Stromal cell of bone marrow (primary cell): ENCODE data around the gene FHIT.

Source experiments
- DNase-seq: peaks from one replicate; pipeline ENCODE4 v3.0.0-alpha.2; 2012; ENCODE audit warnings: low read depth

Gene FHIT

DNA sequence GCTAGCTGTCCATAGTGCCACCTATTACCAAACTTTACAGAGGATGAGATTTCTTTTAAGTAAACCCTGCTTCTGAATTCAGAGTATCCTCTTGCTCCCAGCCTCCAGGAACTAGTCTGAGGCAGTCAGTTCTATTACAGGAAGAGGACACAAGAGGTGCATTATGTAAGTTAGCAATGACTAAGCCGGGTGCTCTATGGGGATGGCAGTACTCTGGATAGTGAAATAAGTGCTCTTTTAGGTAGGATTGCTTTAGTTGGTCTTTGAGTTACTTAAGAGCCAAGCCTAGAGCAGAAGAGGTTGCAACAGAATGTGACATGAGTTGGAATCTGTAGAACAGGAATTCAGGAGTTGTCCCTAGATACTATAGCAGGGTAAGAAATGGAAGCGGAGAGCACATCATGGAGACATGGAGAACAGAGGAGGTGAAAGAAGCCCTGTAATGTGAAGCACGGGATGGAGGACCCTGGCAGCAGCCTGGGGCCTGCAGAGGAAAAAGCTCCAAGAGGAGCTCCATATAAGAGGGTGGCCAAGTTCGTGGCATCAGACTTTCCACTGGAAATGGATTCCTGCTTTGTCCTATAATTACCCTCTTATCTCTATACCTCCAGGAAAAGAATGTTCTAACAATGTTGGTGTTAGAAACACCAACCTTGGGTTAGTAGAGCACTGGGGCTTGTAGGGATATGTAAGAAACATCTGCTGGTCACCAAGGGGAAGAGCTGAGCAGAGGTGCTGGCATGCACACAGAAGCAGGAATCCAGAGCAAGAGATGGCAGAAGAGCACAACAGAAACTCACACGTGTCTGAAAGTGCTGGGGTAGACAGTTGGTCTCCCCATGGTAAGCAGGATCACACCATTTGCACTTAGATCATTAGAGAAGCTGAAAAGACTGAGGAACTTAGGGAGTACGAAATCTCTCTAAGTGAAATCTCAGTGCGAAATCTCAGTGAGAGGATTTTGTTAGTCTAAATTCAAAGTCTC is 851.1 kb downstream of the FHIT start:
- DNase-seq: peak; percentile 9

DNA sequence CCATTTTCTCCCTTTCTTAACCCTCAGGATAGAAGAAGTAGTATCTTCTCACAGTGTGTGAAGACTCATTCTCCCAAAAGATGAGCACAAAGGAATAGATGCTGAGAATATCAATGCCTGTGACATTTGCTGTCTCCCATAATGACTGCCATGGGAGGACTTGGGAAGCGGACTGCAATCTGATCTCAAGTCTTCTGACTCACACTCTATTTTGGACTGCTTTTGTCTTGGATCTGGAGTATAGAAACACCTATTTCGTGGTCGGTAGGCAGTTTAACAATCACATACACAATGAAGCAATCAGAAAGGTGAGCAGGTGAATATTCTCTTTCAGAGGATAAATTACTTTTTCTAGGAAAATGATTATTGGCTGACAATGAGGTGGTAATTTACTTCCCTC is 852.0 kb downstream of the FHIT start:
- no peak for DNase-seq

DNA sequence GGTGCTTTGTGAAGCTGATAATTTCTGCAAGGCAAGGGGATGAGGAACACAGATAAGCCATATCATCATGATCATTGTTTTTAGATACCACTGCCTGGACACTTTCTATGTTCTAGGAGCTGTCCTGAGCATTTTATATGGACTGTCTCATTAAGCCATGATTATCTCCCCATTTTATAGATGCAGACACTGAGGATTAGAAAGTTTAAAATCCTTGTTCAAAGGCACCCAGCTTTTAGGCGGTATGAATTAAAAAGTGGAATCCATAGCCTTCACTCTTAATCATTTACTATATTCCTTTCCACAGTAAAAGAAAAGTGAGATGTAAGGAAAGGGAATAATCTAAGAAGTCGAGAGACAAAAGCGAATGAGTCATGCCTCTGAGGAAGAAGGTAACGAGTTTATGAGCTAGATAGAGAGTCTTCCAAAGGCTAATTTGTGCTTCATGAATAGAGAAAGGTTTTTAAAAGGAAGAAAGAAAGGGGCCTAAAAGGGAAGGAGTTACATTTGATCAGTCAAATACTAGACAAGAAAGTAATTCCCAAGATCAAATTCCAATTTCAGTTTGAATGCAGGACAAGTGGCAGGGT is 856.0 kb downstream of the FHIT start:
- DNase-seq: no peak

DNA sequence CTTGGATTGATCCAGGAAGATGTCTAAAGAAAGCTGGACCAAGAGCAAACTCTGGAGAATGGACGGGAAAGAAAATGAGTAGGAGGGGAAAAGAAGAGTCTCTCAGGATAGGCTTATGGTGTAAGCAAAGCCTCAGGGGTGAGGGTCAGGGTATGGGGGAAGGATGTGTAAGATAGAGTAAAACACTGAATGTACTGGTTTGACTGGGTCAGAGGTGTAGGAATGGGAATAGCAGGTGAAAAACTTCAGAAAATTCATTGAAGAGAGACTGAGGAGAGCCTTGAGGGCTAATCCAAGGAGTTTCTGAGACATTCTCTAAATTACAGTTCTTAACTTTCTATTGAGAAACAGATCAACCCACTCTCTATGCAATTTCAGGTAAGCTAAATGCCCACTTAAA is 857.3 kb downstream of the FHIT start:
- no peak for DNase-seq

DNA sequence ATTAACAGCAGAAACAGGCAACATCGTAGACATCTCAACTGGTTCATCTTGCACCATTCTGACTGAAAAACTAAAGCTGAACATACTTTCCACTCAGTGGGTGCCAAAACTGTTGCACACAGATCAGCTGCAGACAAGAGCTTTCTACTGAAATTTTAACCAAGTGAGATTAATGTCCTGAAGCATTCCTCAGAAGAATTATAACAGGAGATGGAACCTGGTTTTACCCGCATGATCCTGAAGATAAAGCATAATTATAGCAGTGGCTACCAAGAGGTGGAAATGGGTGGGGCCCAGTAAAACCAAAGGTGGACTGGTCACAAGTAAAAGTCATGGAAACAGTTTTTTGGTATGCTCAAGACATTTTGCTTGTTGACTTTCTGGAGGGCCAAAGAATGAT is 858.8 kb downstream of the FHIT start:
- no peak for DNase-seq

DNA sequence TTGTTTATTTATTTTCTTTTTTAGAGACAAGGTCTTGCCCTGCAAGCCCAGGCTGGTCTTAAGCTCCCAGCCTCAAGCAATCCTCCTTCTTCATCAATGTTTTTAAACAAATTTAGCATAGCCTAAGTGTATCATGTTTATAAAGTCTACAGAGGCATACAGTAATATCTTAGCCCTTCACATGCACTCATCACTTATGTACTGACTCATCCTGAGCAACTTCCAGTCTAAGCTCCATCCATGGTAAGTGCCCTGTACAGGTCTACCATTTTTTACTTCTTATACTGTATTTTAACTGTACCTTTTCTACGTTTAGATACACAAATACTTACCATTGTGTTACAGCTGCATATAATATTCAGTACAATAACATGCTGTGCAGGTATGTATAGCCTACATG is 860.0 kb downstream of the FHIT start:
- no peak for DNase-seq

DNA sequence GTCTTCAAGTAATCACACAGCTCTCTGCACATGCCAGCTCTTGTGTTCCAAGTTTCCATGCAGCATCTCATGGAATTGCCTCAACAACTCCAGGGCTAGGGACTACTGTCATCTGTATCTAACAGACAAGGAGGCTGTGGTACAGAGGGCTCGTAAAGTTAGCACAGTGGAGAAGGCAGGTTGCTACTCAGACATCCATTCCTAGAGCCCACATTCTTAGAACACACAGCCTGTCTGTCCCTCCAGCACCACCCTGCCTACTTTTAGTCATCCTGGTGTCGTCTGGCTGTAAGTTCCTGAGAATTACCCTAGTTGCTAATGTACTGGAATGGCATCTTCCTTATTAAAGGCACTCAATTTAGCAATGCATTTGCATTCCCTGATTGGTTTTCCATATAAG is 862.5 kb downstream of the FHIT start:
- no peak for DNase-seq

DNA sequence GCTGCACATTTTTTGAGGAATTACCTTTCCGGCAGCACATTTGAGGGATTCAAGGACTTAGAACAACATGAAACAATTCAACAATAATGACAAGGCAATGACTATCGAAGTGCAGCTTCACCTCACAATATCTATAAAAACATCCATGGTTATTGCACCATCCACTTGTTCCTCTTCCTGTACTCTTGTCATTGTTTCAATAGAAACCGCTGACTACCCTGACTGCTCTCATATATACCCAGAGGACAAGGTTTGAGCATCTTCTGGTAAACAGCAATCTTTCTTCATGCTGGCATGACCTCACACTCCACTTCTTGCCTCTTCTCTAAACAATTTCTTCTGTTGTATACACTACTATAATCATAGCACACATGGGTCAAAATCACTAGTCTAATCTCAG is 864.9 kb downstream of the FHIT start:
- no peak for DNase-seq

DNA sequence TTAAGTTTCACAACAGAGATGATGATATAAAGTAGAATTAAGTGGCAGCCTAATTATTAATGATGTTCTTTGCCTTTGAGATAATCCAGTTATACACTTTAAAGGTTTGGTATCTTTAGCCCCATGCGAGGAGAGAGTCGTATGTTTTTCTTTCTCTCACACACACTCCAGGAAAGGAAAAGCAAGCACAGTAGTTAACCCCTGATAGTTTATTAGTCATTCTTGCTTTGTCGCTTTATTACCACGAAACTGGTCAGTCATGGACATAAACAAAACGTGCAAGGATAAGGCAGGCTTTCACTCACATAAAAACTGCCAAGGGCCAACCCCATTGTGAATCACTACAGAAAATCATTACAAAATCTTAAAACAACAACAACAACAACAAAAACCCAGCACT is 866.9 kb downstream of the FHIT start:
- no peak for DNase-seq

DNA sequence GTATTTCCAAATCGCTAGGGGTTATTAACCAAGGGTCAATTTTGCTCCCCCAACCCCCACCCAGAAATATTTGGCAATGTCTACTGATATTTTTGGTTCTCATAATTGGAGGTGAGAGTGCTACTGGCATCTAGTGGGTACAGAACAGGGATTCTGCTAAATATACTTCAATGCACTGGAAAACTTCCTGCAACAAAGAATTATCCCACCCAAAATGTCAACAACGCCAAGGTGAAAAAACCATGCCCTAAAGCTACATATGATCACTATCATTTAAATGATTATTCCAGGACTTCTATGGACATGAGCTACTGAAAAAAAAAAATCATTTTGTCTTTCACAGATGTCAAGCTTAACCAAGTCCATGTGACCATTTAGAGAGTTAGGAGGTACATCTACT is 867.9 kb downstream of the FHIT start:
- no peak for DNase-seq

DNA sequence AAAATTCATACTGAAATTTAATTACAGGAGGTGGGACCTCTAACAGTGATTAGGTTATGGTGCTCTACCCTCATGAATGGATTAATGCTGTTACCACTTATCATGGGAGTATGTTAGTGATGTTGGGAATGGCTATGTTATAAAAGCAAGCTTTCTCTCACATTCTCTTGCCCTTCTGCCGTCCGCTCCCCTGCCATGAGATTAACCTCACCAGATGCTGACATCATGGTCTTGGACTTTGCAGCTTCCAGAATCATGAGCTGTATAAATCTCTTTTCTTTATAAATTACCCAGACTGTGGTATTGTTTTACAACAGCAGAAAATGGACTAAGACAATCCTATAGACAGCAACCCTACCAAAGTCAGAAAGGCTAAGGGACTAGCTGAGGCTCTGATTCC is 884.8 kb downstream of the FHIT start:
- no peak for DNase-seq

DNA sequence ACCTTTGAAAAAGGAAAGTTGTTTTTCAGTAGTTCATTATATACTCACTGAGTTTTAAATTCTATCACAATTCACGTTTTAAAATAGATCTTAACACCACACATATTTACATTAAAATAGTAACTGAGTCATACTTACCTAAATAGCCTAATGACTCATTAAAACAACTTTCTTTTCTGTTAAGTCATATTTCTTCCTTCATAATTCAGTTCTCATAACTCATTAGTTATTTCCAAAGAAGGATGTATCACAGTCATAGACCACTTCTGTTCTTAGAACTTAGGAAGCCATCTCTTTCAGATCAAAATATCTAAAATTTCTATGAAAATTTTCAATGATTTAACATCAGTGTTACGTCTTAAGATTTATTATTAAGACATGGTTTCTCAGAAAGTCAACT is 885.9 kb downstream of the FHIT start:
- peak; percentile 15 for DNase-seq

DNA sequence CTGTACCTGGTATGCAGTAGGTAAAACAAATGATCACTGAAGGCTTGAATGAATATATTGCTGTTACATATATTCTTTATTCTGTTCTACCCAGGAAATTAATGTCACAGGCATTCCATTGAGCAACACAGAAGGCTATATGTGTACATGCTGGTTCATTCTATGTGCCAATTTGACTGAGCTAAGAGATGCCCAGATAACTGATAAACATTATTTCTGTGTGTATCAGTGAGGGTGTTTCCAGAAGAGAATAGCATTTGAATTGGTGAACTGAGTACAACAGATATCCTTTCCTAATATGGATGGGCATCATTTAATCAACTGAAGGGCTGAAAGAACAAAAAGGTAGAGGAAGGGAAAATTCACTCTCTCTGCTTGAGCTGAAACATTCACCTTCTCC is 886.8 kb downstream of the FHIT start:
- DNase-seq: no peak

DNA sequence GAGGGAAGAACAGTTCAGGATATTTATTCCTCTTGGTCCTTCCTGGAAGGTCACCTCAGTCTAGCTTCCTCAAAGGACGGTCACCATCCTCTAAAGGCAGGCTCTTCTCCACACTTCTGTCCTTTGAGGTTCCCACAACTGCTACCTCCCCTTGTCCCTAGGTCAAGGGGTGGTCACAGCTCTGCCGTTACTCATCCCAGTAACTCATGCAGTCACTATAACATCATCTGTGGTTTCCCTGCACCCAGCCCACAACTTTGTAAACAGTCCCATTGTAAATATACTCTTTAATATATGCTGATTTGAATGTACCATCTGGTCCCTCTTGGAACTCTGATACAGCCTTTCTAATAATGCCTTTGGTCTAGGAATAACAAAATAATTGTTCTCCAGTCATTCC is 887.4 kb downstream of the FHIT start:
- no peak for DNase-seq

DNA sequence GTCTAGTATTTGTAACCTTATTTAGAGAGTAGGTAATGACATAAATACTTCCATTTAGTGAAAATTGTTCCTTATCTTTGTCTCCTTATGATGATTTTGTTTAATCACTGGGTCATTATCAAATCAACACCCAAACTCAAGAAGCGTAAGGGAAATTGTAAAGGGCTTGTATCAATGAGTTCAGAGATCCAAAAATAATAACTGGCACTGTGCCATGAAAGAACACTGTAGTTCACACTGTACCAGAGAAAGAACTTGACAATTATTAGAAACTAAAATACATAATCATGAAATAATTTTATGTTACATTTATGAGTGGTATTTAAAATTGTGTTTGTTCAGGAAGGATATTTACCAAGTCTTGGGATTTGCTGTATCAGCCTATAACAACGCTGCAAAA is 895.4 kb downstream of the FHIT start:
- no peak for DNase-seq

DNA sequence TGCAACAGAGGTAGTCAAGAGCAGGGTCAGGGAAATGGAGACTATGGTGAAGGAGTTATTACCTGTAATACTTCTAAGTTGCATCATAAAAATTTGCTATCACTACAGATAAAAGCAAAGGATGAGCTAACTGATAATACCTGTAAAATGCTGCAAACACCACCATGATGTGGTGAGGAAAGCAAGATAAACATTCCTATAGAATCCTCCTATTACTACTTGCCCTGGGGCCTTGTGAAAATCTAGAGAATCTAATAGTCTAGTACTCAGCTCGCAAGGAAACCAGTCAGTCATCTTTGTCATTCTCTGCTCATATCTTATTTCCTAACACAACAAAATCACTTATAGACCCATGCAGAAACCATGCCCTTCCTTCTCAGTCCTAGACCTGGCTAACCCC is 899.8 kb downstream of the FHIT start:
- no peak for DNase-seq

DNA sequence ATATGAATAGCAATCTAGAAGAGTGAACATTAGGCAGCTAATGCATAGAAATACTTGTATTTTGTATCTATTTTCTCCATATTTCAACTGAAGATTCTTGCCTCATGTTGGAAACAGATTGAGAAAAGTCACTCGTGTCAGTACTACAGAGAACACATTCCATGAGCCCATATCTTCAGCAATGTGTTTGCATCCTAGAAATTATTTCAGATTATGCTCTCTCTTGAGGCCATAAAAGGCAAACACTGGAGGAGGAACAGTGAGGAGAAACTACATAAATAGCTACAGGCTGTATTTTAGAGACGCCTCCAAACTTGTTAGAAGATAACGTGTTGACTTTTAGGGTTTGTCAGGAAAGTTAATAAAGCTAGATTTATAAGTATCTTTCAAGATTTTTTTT is 906.9 kb downstream of the FHIT start:
- no peak for DNase-seq

DNA sequence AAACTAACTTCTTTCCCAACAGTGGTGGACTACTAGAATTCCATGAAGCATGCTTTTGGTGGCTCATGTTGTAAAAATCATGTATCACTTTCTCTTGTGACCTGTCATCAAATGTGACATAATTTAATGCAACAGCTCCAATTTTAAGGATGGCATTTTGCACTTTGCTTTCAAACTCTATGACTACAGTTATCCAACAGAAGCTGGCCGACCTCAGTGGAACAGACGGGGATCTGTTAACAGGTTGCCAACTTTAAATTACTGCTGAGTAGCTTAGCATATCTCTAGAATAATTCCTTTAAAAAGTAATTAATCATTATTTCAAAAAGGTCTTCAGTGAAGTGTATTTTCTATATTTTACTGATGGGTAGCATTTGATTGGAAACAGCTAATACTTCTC is 907.4 kb downstream of the FHIT start:
- DNase-seq: no peak

DNA sequence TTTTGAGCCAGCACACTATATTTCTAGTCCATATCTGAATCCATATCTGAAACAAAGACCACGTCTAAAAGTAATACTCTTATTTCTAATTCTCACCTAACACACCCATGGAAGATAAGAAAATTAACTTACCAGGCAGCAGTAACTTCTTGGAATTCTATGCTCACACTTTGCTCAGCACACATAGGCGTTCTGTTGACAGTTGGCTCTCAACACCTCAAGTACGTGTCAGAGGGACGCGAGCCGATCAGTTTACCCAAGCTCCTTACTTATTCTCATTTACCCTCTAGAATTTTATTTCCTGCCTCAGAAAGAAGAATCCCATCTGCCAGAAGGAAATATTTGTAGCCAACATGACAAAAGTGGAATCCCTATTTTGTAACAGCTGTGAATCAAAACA is 911.9 kb downstream of the FHIT start:
- no peak for DNase-seq

DNA sequence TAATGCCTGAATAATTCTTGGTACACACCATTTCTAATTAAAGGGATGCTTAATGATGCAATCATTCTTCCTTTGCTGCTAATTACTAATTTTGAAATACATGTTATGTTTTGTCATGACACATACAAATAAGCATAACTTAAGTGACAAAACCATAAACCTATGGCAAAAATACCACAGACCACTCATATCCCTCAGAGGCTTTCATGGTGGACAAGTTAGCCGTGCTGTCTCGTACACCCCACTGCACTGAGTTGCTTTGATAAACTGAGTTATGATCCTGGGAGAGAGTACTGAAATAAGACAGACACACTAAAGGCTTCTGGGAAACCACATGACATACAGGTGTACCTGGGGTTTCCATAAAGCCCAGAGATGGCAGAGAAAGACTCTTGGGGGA is 913.8 kb downstream of the FHIT start:
- no peak for DNase-seq

DNA sequence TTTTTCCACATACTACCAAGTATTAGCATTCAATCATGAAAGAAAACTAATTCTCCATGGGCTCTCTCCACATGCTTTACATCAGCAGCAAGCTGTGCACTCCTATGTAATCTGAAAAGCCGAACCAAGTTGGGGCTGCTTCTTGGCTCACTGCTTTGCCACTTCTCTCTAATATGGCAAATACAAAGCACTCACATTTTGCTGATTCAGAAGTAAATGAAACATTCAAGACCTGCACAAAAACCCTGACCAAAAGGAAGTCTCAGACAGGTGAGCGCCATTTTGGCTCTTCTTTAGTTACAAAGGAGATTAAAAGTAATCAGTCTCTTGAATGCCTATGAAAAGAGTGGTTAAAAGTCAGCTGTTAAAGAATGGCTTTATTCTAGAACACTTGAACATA is 915.2 kb downstream of the FHIT start:
- DNase-seq: no peak

DNA sequence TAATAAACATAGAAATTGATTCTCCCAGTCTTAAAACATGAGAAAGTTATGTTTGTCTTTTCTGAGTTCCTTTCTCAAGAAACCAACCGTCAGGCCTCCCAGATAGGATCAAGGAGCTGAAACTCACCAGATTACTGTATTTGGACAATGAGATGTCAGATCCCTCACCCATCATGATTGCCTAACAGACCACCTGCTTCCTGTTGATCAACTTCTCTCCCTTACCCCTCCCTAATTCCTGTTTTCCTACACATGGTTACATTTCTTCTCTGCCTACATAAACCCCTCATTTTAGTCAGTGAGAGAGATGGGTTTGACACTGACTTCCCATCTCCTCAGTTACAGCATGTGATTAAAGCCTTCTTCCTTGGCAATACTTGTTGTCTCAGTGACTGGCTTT is 917.5 kb downstream of the FHIT start:
- DNase-seq: no peak

DNA sequence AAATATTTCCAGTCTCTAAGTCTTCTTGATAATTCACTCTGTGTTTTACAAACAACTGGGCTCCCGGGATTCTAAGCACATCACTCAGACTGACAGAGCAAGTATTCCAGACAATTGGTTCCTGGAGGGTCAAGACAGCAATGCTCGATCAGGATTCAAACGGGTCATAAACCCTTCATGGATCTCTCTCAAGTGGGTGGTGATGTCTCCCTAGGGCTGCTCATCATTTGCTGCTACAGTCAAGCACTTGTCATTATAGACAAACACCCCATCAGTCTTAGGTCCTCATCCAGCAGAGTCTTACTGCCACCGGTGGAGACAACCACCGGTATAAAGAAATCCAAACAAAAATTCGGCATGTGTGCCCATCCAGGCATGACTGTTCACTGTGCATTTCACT is 921.1 kb downstream of the FHIT start:
- no peak for DNase-seq

DNA sequence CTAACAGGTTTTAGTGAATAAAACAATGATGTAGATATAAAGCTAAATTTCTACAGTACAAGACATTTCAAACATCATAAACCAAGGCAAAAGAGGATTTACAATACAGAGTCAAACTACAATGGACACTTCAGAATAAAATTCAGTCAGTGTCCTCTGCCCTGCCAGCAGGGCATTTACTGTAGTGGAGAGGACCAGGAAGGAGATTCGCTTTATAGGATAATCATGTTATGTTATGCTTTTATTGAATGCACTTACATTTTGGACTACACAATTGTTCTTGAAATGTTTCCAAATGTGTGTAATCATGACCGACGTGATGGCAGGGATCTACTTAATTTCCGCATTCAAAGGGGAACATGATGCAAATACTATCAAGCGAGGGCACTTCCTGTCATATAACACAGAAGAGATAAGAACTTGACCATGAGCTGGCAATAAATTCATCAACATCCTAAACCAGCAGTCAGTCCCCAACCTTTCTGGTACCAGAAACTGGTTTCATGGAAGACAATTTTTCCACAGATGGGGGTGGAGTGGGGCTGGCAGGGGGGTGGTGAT is 925.6 kb downstream of the FHIT start:
- no peak for DNase-seq
